Muscle of back (tissue), 11 donors: Measurements from ENCODE around the gene SIGLEC14. TPM values are rescaled to one million over a fixed set of nuclear protein-coding genes. Genes with fewer than 3 reads are reported as not detected.
A peak's percentile ranks its signal among the peaks of the same experiment; 100 is the strongest.

ENCODE experiments used
- DNase-seq, 3 donors: peaks; one replicate each; pipeline versions ENCODE4 v3.0.0 to v3.0.0-alpha.2; 2013
- polyA plus RNA-seq, 10 donors: library from polyadenylated mRNA; unstranded; fragments of 120-200 nt; gene quantifications; one replicate each; pipeline ENCODE4 v1.2.1, GENCODE V29; 2013; ENCODE audit not compliant: insufficient read length in 10 of 10

The SIGLEC14 gene
- polyA plus RNA-seq, 10 donors = 1.0 to 2.7 (median 1.8) TPM

- no peak for DNase-seq
Observed at GRCh38 chr19:51626675-51627074, 19.9 kb downstream of the SIGLEC14 start.

- DNase-seq = no peak
Observed at GRCh38 chr19:51621178-51621577, 25.4 kb downstream of the SIGLEC14 start.

- DNase-seq = no peak
Observed at GRCh38 chr19:51615991-51616390, 30.6 kb downstream of the SIGLEC14 start.

GRCh38 chr19:51614789-51615188 is 31.8 kb downstream of the SIGLEC14 start:
- DNase-seq = no peak

- no peak for DNase-seq
Observed at GRCh38 chr19:51610576-51610975, 36.0 kb downstream of the SIGLEC14 start.

GRCh38 chr19:51607920-51608562 is 38.6 kb downstream of the SIGLEC14 start:
- peak; percentile 51 to 63 (median 51) for DNase-seq

- no peak for DNase-seq
Observed at GRCh38 chr19:51607077-51607476, 39.5 kb downstream of the SIGLEC14 start.

GRCh38 chr19:51602189-51602854 is 44.3 kb downstream of the SIGLEC14 start:
- DNase-seq = no peak

GRCh38 chr19:51600940-51601580 is 45.6 kb downstream of the SIGLEC14 start:
- DNase-seq = no peak

GRCh38 chr19:51599084-51599483 is 47.5 kb downstream of the SIGLEC14 start:
- DNase-seq = no peak

GRCh38 chr19:51598159-51598915 is 48.3 kb downstream of the SIGLEC14 start:
- no peak for DNase-seq

GRCh38 chr19:51595190-51596175 is 51.1 kb downstream of the SIGLEC14 start:
- DNase-seq = no peak

GRCh38 chr19:51594774-51595109 is 51.9 kb downstream of the SIGLEC14 start:
- DNase-seq = no peak

- peak; percentile 97 to 99 (median 99) for DNase-seq
Observed at GRCh38 chr19:51593969-51594773, 52.5 kb downstream of the SIGLEC14 start.

GRCh38 chr19:51593138-51593890 is 53.3 kb downstream of the SIGLEC14 start:
- no peak for DNase-seq
